Peyer's patch (tissue), 4 donors: ENCODE results near the gene OSBPL10. TPM values are rescaled to one million over a fixed set of nuclear protein-coding genes. Genes with fewer than 3 reads are reported as not detected.

Source experiments
- DNase-seq, 3 donors: peaks; one replicate each; pipeline ENCODE4 v3.0.0-alpha.2; 2017 to 2019
- H3K27ac ChIP-seq, 4 donors: fragments of 200-600 bp; sonication (generic); one replicate each; pipeline ENCODE4 v1.5.1; 2016 to 2019
- H3K27me3 ChIP-seq, 2 donors: fragments of 200-600 bp; sonication (generic); one replicate each; pipeline ENCODE4 v1.5.1; 2019
- H3K36me3 ChIP-seq, 3 donors: fragments of 200-600 bp; sonication (generic); one replicate each; pipeline ENCODE4 v1.5.1; 2016 to 2019
- H3K4me1 ChIP-seq, 4 donors: fragments of 200-600 bp; sonication (generic); one replicate each; pipeline ENCODE4 v1.5.1; 2016 to 2019
- H3K4me3 ChIP-seq, 4 donors: fragments of 200-600 bp; sonication (generic); 1 replicate in 3 of 4; 2 replicates in 1 of 4; pipeline ENCODE4 v1.5.1; 2016 to 2019; ENCODE audit warnings: mild to moderate bottlenecking in 1 of 4
- H3K9me3 ChIP-seq, 4 donors: fragments of 200-600 bp; sonication (generic); one replicate each; pipeline ENCODE4 v1.5.1; 2016 to 2019; ENCODE audit warnings: mild to moderate bottlenecking in 1 of 4
- POLR2A ChIP-seq, 2 donors: fragments of 450-650 bp; IDR thresholded peaks; one replicate each; pipeline ENCODE4 v1.5.1; 2017; ENCODE audit warnings: antibody characterized with exemption in 2 of 2, mild to moderate bottlenecking in 2 of 2, moderate library complexity in 2 of 2
- total RNA-seq, 4 donors: library from RNA; depleted of rRNA; stranded (reverse); fragments of >200 nt; gene quantifications; one replicate each; pipeline ENCODE4 v1.1.0, GENCODE V29; 2016
- TF ChIP-seq, protein P1 (sequence below), 6 experiments: fragments of 450-650 bp in 4 of 6; fragments of 200-600 bp in 2 of 6; sonication (generic) in 1 of 6; IDR thresholded peaks; one replicate each; pipeline ENCODE4 v1.5.1; 2017 to 2019; ENCODE audit warnings: antibody characterized with exemption in 6 of 6, mild to moderate bottlenecking in 3 of 6, moderate library complexity in 1 of 6

Gene OSBPL10
- total RNA-seq, 4 donors from 2014 or later, result 18.5 to 128 (median 60.5) TPM

DNA sequence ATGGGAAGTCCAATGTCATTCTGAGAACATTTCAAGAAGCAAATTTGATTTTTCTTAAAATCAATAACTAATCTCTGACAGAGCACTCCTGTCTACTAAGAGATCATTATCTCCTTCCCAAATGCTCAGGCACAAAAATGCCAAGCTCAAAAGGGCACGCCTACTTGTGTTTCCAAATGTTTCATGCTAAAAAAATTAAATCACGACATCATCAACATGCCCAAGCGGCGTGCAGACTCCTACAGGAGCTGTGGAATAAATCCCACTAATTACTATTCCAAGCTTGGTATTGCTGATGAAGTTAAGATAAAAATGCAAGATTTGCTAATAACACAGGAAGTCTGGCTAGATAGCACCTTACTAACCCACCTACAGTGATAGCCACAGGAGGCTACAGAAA lies 140.8 kb downstream of the OSBPL10 start:
- Histone ChIP-seq H3K36me3 (no peaks in the 10 kb centered on the region), H3K9me3 (no peaks in the 10 kb centered on the region), H3K27ac (no peak overlapping the region), H3K27me3 (no peaks in the 10 kb centered on the region), H3K4me3 (no peak overlapping the region), H3K4me1 (no peaks in the 10 kb centered on the region)
- no peak for DNase-seq
- TF ChIP-seq POLR2A (IDR thresholded peaks at IDR 0.05), result no peak
- TF ChIP-seq, protein P1, sequence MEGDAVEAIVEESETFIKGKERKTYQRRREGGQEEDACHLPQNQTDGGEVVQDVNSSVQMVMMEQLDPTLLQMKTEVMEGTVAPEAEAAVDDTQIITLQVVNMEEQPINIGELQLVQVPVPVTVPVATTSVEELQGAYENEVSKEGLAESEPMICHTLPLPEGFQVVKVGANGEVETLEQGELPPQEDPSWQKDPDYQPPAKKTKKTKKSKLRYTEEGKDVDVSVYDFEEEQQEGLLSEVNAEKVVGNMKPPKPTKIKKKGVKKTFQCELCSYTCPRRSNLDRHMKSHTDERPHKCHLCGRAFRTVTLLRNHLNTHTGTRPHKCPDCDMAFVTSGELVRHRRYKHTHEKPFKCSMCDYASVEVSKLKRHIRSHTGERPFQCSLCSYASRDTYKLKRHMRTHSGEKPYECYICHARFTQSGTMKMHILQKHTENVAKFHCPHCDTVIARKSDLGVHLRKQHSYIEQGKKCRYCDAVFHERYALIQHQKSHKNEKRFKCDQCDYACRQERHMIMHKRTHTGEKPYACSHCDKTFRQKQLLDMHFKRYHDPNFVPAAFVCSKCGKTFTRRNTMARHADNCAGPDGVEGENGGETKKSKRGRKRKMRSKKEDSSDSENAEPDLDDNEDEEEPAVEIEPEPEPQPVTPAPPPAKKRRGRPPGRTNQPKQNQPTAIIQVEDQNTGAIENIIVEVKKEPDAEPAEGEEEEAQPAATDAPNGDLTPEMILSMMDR (IDR thresholded peaks at IDR 0.05), result no peak

DNA sequence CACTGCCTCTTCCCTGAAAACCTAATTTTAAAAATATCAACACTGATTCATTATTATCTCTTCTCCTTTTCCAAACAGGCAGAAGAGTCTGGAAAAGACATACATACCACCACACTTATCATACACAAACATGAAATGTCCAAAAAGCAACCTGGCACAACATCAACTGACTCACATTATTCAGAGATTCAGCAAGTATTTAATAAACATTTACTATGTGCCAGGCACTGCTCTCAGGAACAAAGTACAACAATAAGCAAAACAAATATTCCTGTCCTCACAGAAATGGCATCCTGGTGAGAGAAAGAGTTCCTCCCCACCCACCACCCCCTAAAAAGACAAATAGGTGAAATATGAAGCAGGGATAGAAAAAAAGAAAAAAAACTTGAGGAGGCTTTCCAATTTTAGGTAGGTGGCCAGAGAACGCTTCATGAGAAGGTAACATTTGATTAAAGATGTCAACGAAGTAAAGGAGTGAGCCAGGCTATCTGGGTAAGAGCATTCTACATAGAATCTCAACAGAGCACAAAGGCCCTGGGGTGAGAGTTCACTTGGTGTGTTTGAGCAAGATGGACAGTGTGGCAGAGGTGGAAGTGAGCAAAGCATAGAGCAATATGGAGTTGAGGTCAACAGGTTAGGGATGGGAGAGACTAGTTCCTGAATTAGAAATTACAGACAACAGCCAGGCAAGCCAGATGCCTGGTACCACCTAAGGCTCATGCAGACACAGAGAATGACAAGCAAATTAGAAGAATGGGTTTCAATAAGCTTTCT lies 141.7 kb downstream of the OSBPL10 start:
- TF ChIP-seq, protein P1 (IDR thresholded peaks at IDR 0.05), result no peak
- TF ChIP-seq POLR2A (IDR thresholded peaks at IDR 0.05), result no peak
- H3K27ac ChIP-seq, result no peak overlapping the region

DNA sequence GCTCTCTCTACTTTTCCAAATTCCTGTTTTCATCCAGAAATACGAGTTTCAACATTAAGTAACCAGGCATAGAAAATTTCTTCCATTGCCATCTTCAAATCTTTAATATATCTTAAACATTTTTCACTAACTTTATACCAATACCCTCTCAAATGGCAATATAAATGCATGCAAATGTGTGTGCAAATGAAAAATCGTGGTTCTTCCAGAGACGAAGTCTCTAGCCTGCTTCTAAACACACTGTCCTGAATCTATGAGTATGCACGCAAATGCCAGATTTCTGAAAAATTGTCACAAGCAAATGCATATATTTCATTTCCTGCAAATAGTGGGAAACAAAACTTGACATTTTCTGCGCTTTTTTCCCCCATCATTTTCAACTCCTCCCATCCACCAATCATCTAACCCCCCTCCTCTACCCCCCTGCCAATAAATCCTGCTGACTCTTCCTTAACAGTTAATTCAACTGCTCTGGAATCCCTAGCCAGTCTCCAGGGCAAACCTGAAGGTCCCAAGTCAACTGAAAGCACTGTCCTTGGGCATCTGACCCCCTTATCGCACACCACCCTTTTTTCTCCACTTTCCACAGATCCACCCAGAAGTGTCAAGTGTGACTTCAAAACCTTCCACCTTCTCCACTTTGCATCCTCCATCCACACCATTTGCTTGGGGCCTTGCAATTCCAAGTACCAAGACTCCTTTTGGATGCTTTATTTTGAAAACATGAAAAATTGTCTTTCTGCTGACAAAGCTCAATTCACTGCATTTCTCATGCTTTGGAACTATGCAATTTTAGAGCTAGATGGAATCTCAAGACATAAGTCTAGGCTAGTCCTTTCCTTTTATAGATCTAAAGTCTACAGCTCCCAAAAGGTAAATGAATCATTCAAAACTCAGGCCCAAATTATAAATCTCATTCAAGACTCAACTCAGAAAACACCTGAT lies 144.7 kb downstream of the OSBPL10 start:
- no peak overlapping the region for H3K4me3 ChIP-seq
- H3K27ac ChIP-seq, result no peak overlapping the region
- H3K36me3 ChIP-seq, result no peaks in the 10 kb centered on the region
- no peaks in the 10 kb centered on the region for H3K9me3 ChIP-seq
- TF ChIP-seq POLR2A (IDR thresholded peaks at IDR 0.05), result no peak
- no peaks in the 10 kb centered on the region for H3K4me1 ChIP-seq
- DNase-seq, result no peak
- H3K27me3 ChIP-seq, result no peaks in the 10 kb centered on the region

More for the DNA sequence above, 141.7 kb downstream of the OSBPL10 start:
- no peaks in the 10 kb centered on the region for H3K27me3 ChIP-seq
- no peak for DNase-seq
- no peaks in the 10 kb centered on the region for H3K36me3 ChIP-seq
- no peaks in the 10 kb centered on the region for H3K9me3 ChIP-seq
- H3K4me1 ChIP-seq, result no peaks in the 10 kb centered on the region
- no peak overlapping the region for H3K4me3 ChIP-seq

DNA sequence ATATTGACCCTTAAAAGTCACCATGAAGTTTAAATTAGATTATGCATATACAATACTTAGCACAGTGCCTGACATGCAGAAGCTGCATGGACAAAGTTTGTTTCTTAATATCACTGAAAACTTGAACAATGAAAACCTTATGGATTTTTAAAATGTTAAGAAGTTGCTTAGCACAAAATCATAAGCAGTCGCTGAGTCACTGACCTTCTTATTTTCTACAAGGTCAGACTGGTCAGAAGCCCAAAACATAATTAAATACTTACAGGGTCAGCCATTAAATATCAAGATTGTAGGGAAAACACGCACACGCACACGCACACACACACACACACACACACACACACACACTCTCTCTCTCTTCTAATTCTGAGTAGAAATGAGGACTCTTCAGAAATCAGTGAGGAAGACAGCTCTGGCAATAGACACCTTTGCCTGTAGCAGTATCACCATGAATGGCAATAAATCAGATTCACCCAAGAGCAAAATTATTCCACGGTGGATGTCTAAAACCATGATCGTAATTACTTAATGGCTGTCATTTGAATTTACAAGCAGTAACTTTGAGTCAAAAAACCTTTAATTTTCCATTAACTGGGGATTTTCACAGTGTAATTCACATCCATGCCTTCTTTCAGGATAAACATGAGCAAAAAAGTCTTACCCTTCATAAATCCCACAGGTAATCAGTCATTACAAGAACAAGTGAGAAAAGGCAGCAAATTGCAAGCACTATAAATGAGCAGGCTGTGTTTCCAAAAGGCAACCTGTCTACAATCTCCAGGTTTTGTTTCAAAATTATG lies 147.5 kb downstream of the OSBPL10 start:
- Histone ChIP-seq H3K4me3 (no peak overlapping the region), H3K9me3 (no peaks in the 10 kb centered on the region), H3K36me3 (no peaks in the 10 kb centered on the region), H3K4me1 (no peaks in the 10 kb centered on the region), H3K27ac (no peak overlapping the region), H3K27me3 (no peaks in the 10 kb centered on the region)
- no peak for TF ChIP-seq POLR2A (IDR thresholded peaks at IDR 0.05)
- TF ChIP-seq, protein P1 (IDR thresholded peaks at IDR 0.05), result no peak
- DNase-seq, result no peak

DNA sequence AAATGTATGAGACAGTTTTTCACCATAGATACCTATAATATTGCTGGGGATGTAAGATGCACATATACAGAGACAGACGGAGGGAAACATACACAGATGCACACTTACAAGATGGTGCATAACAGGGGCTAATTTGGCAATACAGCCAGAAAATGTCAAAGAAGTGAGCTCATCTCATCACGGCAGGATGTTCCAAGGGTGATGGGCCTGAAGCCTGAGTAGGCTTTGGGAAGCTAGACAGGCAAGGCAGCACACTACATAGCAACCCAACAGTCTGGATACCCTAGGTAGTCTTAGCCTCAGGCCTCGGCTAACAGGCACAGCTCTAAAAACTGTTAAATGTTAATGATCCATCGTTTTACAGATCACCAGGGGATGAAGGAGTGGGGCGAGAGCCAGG lies 148.5 kb downstream of the OSBPL10 start:
- Histone ChIP-seq H3K4me1 (no peaks in the 10 kb centered on the region), H3K9me3 (no peaks in the 10 kb centered on the region), H3K27me3 (no peaks in the 10 kb centered on the region), H3K27ac (no peak overlapping the region), H3K36me3 (no peaks in the 10 kb centered on the region), H3K4me3 (no peak overlapping the region)
- TF ChIP-seq, protein P1 (IDR thresholded peaks at IDR 0.05), result no peak
- no peak for TF ChIP-seq POLR2A (IDR thresholded peaks at IDR 0.05)
- DNase-seq, result no peak
